HG03280 (cell line): ENCODE measurements around the gene PDK1.
"Not testable (repeated sequence)": the region's sequence is repeated elsewhere in the genome, so short reads cannot be mapped to it uniquely, and the experiment has no call there.

Experiments
- ATAC-seq: cut with Tn5 transposase; IDR thresholded peaks from one replicate; pipeline ENCODE4 v1.9.1; 2021; ENCODE audit warnings: mild to moderate bottlenecking, moderate library complexity; ENCODE audit not compliant: unreplicated experiment

PDK1 gene

DNA sequence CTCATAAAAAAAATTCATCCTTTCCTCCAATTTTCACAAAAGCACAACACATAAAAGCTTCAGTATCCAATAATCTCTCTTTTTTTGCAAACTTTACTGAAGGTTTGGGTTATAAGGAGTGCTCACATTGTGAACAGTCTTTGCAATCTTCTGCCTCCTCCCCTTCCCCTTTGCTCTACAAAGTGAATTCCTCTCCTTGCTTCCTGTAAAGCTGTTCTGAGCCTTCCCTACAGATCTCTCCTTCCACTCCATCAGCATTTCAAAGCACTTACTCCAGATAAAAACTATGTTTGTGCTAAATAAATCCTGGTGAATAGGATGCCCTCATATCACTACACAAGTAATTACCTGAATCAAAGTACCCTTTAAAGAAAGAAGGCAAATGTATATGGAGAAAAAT lies 4.6 kb upstream of the PDK1 start:
- no peak for ATAC-seq

DNA sequence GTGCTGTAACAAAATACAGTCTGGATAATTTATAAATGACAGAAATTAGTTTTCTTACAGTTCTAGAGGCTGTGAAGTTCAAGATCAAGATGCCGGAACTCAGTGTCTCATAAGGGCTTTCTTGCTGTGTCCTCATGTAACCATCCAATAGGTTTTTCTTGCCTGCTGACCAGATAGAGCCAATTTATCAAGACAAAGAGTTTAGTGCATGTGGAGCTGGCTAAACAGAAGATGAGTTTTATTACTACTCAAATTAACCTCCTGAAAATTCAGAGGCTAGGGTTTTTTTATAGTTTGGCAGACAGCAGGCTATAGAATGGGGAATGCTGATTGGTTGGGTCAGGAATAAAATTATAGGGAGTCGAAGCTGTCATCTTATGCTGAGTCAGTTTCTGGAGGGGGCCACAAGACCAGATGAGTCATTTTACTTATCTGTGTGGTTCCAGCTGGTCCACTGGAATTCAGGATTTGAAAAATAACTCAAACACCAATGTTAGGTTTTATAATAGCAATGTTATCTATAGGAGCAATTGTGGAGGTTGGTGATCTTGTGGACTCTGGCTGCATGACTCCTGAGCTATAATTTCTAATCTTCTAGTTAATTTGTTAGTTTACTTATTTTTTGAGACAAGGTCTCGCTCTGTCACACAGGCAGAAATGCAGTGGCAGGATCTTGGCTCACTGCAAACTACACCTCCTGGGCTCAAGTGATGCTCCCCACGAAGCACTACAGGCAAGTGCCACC lies 3.2 kb upstream of the PDK1 start:
- ATAC-seq, result no peak

DNA sequence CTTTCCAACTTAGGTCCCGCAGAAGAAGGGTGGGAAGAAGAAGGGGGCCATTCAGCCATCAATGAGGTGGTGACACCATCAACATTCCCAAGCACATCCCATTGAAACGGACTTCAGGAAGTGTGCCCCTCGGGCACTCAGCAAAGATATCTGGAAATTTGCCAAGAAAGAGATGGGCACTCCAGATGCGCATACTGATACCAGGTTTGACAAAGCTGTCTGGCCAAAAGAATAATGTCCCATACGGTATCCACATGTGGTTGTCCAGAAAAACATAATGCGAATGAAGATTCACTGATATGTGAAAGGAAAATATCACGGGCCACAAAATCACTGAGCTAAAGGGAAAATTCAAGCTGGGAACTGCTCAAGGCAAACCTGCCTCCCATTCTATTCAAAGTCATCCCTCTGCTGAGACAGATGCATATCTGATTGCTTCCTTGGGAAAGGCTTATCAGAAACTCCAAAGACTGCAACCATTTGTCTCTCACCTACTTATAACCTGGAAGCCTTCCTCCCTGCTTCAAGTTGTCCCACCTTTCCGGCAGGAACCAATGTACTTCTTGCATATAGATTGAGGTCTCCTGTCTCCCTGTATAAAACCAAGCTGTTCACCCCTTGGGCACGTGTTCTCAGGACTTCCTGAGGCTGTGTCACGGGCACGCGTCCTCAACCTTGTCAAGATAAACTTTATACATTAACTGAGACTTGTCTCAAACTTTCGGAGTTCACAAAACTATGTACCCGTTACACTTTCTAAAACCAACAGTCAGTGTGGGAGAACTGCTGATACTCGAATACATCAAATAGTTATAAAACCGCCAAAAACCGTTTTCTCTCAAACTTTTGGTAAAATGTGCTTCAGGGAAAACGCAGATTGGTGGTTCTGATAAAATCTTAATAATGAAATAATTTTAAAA lies 1.3 kb upstream of the PDK1 start:
- ATAC-seq, result no peak

DNA sequence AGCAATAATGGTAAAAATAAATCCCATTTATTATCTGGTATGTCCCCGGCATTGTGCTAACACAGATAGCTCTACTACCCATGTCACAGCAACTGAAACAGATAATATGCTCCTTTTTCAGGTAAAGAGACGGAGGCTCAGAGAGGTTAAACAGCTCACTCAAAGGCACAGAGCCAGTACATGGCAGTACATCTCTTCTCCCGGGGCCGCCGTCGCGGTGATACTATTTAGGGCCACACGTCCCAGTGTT lies 693 bp upstream of the PDK1 start:
- peak; percentile 1 for ATAC-seq

DNA sequence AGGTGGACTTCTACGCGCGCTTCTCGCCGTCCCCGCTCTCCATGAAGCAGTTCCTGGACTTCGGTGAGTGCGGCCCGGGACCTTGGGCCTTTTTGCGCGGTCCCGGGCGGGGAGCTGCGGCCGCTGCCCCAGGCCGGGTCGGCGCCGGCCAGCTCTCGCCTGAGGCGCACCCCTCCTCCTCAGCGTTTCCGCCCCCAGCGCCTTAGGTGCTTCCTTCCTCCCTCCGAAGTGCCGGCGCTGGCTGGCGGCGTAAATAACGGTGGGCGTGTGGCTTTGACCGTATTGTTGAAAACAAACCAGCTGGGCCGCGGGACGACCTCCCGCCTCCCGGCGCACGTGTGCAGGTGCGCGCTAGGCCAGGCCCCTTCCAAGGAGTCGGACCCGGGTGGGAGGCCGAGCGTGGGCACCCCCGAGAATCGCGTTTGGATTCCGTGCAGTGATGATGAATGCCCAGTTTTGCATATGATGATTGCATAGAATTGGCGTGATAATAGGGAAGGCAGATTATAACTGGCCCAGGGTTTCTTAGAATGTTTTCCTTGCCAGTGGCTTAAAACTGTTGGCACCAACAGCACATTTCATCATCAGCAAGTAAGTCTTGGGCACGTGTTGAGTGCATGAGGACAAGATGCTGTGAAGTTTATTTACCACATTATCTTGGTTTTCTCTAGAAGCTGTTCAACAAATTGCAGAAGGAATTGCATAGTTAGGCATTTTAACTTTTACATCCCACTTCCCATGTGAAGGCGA lies 569 bp downstream of the PDK1 start:
- peak; percentile 62 for ATAC-seq

DNA sequence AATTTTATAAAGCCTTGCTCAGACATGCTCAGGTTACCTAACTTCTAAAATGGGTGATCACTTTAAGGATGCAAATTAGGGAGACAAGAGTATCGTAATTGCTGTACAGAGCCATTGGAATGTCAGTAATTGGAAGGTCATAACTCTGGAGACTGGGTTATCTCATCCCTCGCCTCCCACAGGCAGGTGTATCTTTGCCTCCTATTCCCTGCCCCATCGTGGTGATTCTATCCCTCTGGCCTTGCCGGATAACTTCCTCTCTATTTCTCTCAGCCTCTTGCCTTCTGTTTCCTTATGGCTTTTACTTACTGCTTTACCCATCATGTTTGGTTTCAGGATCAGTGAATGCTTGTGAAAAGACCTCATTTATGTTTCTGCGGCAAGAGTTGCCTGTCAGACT lies 2.5 kb downstream of the PDK1 start:
- no peak for ATAC-seq

DNA sequence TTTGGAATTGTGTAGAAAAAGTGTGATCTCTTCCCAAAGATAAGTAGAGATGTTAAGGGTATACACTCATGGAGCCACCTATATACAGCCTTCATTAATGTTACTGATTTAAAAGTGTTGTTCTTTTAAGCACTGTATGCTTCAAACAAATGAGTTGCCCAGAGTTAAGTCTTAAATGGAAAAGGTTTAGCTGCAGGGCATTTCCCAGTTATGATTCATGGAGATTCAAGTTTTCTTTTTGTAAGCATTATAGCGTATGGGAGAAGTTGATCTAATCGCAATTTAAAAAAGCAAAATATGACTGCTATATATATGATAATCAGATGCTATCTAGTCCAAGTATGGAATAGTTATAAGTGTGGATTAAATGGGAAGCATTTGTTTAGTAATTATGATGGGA lies 4.8 kb downstream of the PDK1 start:
- no peak for ATAC-seq

DNA sequence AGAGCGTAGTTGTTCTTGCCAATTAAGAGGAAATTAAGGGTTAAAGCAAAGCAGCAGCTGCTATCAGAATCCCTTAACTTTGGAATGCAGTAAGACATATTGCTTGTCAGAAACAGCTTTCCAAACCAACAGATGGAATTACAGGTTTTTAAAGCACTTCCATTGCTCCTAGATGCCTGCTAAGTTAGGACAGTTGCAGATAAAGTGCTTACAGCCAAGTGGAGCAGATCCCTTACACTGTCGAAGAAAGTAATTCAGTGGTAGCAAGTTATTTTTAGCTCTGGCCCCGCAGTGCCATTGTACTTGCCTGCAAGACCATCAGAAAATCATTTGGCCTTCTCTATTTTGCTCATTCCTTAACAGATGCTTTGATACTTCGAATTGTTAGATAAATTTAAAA lies 5.4 kb downstream of the PDK1 start:
- no peak for ATAC-seq

DNA sequence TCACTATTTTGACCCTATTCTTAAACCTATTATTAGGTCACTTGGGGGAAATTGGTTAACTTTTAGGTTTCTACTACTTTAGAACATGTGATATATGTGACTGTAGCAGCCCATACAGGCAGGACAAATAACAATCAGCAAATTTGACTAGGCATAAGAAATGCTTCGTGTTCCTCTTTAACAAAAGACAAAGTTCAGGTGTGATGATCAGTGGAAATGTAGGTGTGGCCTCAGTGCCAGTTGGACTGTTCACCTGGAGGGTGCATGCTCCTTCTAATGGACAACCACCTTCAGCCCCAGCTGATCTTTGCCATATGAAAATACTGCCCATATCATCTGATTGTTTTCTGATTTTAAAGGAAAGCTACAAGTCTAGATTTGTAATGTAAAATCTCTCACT lies 6.4 kb downstream of the PDK1 start:
- ATAC-seq, result no peak

DNA sequence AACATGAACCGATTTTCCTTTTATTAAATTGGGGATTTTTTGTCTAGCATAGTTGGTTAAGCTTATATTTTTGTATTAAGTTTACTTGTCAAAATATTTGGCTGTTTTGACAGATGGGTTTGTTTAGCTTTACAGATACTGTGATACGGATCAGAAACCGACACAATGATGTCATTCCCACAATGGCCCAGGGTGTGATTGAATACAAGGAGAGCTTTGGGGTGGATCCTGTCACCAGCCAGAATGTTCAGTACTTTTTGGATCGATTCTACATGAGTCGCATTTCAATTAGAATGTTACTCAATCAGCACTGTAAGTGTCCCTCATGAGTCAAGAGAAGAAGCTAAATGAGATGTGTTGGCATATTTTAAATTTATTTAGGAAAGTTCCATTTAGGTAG lies 8.5 kb downstream of the PDK1 start:
- ATAC-seq, result no peak

DNA sequence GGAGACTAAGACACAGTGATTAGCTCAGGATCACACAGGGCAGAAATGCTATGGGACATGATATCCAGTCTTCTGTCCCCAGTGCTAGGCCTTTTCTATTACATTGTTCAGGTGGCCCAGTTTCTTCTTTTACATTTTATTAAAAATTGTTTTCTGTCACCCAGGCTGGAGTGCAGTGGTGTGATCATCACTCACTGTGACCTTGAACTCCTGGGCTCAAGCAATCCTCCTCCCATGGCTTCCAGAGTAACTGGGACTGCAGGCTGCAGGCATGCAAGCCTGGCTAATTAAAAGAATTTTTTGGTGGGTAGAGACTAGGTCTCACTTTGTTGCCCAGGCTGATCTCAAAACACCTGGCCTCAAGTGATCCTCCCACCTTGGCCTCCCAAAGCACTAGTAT lies 15.4 kb downstream of the PDK1 start:
- no peak for ATAC-seq

DNA sequence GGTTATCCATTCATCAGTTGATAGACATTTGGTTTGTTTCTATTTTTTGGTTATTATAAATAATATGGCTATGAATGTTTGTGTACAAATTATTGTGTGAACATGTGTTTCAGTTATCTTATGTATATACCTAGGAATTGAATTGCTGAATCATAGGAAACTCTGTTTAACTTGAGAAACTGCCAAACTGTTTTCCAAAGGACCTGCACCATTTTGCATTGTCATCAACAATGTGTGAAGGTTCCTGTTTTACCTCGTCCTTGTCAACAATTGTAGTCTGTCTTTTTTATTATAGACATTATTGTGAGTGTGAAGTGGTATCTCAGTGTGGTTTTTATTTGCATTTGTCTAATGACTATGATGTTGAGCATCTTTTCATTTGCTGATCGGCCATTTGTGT lies 17.1 kb downstream of the PDK1 start:
- no peak for ATAC-seq

DNA sequence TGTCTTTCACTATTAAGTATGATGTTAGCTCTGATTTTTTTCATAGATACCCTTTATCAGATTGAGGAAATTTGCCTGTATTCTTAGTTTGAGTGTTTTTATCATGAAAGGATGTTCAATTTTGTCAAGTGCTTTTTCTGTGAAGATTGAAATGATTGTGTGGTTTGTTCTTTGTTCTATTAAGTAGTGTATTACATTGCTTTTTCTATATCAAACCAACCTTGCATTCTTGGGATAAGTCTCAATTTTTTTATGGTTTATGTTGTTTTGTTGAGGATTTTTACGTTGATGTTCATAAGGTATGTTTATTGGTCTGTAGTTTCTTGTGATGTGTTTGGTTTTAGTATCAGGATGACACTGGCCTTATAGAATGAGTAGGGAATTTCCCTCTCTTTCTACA lies 19.1 kb downstream of the PDK1 start:
- ATAC-seq, result no peak

DNA sequence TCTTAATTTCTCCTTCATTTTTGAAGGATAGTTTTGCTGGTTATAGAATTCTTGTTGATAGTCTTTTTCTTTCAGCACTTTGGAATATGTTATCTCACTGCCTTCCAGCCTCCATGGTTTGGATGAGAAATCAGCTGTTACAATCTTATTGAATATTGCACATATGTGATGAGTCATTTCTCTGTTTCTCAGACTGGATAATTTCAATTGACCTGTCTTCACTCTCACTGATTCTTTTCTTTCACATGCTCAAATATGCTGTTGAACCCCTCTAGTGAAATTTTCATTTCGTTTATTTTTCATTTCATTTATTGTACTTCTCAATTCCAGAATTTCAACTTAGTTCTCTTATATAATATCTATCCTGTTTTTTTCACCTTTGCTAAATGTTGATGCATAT lies 22.2 kb downstream of the PDK1 start:
- ATAC-seq, result no peak

DNA sequence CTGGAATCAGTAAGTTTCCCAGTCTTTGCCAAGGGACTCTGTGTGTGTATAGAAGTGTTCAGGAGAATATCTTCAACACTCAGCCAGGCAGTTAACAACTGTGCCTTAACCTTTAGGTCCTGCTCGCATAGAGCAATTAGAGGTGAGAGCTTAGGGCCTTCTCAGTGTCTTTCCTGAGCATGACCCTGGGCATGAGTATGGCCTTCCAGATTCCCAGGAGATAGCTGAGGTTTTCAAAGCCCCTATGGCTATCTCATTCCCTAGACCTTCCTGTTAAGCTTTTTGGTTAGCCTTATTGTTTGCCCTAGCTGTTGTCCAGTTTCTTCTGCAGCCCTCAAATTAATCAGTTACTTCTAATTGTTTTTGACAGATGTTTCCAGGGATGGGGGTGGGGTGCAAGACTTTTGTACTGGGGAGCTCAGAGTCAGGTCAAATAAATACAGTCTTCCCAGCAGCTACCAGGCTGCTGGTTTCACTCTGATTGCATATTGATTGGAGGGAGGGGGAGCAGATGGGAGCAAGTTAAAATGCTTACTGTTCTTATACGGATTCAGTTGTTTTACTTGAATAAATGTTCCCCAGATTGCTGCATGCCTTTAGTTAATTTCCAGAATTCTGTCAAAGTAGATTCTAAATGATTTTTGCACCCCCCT lies 23.1 kb downstream of the PDK1 start:
- ATAC-seq, result no peak

DNA sequence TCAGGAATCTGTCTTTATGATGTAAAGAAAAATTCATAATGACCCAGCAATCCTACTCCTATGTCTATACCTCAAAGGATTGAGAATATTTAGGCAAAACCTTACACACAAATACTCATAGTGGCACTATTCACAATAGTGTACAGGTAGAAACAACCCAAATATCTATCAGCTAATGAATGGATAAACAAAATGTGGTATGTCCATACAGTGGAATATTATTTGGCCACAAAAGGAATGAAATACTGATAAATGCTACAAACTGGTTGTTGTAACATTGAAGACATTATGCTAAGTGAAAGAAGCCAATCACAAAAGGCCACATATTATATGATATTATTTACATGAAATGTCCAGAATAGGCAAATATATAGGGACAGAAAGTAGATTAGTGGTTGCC lies 24.7 kb downstream of the PDK1 start:
- ATAC-seq, result no peak

DNA sequence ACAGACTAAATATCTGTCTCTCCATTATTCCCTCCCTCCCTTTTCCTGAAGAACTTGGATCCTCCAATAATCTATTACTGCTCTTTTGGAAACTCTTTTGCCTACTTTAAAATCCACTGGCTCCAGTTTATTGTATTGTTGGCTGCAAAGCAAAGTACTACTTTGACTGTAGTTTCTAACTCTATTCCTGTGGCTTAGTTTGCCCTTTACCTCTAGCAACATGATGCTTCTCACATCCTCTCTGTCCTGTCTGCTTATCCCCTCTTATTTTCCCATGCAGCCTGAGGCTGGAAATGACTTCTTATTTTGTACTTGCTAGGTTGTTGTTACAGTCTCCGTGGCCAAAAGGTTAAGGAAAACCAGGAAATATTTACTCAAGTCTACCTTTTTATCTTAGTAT lies 26.8 kb downstream of the PDK1 start:
- ATAC-seq, result no peak

DNA sequence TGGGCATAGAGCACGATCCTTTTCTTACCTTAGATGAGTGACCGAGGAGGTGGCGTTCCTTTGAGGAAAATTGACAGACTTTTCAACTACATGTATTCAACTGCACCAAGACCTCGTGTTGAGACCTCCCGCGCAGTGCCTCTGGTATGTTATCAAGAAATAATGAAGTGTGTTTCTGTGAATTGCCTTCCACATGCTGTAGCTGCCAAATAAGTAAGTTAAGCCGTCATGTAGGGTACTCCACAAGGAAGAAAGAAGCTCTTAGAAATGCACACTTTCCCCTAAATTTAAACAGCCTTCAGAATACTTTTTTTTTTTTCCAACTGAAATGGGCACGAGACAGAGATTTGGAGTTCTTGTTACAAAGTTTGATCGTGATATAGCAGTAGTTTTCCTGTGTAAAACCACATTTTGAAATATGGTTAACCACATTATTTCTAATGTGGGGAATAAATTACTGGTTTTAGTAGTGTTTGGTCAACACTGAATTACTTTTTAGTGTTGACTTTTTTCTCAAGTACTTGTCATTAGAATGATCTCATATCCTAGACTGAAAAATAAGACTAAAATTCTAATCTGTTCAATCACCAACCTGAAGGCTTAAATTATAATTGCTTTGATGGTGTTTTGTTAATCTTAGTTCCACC lies 30.5 kb downstream of the PDK1 start:
- no peak for ATAC-seq

DNA sequence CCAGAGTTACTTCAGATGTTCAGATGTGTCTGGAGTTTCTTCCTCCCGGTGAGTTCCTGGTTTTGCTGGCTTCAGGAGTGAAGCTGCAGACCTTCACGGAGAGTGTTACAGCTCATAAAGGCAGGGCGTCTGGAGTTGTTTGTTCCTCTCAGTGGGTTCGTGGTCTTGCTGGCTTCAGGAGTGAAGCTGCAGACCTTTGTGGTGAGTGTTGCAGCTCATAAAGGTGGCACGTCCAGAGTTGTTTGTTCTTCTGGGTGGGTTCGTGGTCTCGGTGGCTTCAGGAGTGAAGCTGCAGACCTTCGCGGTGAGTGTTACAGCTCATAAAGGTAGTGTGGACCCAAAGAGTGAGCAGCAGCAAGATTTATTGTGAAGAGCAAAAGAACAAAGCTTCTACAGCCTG lies 31.3 kb downstream of the PDK1 start:
- not testable (repeated sequence) for ATAC-seq

DNA sequence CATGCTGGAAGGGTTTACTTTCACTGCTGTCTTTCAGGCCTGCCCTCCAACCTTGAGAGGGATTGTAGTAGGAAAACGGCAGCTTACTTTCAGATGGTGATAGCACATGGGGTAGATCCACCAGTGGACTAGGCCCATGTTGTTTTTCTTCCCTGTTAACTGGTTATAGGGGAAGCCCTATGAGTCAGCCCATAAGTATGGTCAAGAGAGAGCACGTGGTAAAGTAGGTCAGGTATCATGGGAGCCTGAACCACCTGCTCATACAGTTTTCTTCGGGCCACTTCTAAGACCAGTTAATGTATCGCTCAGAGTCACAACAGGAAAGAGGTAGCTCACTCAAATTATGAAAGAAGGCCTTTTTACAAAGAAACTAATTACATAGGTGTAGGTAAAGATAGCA lies 33.0 kb downstream of the PDK1 start:
- no peak for ATAC-seq

DNA sequence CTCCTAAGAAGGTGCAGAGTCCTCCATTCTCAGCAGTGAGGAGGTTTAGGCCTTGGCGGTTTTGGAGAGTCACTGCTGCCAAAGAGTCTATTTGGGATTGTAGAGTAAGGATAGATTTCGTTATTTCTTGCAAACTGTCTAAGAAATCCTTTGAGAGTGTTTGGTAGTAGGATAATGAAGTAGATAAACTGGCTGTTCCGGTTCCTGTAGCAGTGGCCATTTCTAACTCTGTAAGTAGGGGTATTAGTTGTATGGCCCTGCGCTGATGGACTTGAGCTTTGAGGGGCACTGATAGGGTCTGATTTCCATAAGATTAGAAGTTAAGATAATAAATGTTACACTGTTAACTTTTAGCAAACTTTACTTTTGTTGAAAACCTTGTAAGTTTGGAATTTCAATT lies 35.5 kb downstream of the PDK1 start:
- not testable (repeated sequence) for ATAC-seq
